ENCODE results near the gene PRM1.

GRCh38 chr16:11250786-11251524, 30.2 kb downstream of the PRM1 start:
- TF ChIP-seq CTCF (IDR thresholded peaks at IDR 0.05; ENCODE audit: poor library complexity) (no peak), EZH2 (IDR thresholded peaks at IDR 0.05; ENCODE audit: borderline replicate concordance) (no peak)

All from hepatocyte (in vitro differentiated cells).